ENCODE results near the gene WDR90. TPM values are rescaled to one million over a fixed set of nuclear protein-coding genes. Genes with fewer than 3 reads are reported as not detected.

WDR90 gene
- total and polyA plus RNA-seq, 2 of the 13 experiments (the other 11 are each of a cell fraction or from before 2014, with no cell fraction given) = 14.9 to 28.9 TPM

DNA sequence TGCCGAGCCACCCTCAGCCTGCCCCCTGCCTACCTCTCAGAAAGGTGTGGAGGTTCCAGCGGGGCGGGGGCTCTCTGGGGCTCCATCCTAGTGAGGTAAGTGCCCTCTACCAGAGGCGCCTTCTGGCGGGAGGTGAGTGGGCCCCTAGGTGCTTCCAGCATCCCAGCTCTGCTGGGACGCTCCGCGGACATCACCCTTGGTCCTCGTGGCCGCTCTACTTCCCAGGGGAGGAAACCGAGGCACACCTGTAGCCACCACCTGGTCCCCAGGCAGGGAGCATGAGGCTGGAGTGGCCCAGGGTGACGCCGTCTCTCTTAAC is 6.2 kb upstream of the WDR90 start:
- H3K4me3 ChIP-seq (replicated peaks in 1 of 3; ENCODE audit: insufficient read depth in 1 of 3, low read depth in 2 of 3, low read length in 3 of 3) = peak overlapping the region; percentile 59 to 89 (median 82)
- FAIRE-seq = no peak
- H3K79me2 ChIP-seq (ENCODE audit: insufficient read depth, low read length) = peaks cover 27% of the 10 kb centered on the region
- no peak for DNase-seq (ENCODE audit: low spot score)
- peak overlapping the region; percentile 98 for H3K4me2 ChIP-seq (ENCODE audit: low read depth, low read length)
- H3K27ac ChIP-seq (ENCODE audit: extremely low read length, insufficient read depth, low read length) = peak overlapping the region; percentile 94
- H3K4me1 ChIP-seq (ENCODE audit: insufficient read depth, low read length) = peaks cover 69% of the 10 kb centered on the region
- no peaks in the 10 kb centered on the region for H3K36me3 ChIP-seq (replicated peaks in 1 of 2; ENCODE audit: control insufficient read depth in 1 of 2, insufficient read depth in 2 of 2, low read length in 2 of 2)
- peak overlapping the region; percentile 94 for H3K9ac ChIP-seq (ENCODE audit: insufficient read depth, low read depth, low read length)
- CTCF ChIA-PET (ENCODE audit: low intra/inter-chr PET ratio, low total read pairs) = no interaction called here
- POLR2A ChIA-PET = interaction anchor here (1.0 to 2.0 kb wide), 6 partner anchors 9 to 64 kb away, joined by 3 to 7 read pairs (median 4); partner anchors contain the start of genes RHBDL1 and STUB1
- no TSS peak for BruUV-seq (replicated peaks)
- whole genome bisulfite sequencing (ENCODE audit: low lambda C conversion rate) = 0% methylated on average over 1 of the region's 13 CpGs
- no peak overlapping the region for H2AFZ ChIP-seq (ENCODE audit: low read length)
- intact Hi-C loops (cut with micrococcal nuclease; ENCODE audit: unreplicated experiment) = loop anchor here (10.0 kb wide), 1 partner anchor 58 kb away; no protein-coding TSS in a partner anchor
- in situ Hi-C loops (cut with HindIII; ENCODE audit: extremely low pct_ligation_motif_present, low pct_unique_long_range_greater_than_20kb) = no loop called here
- TF ChIP-seq MED1 (CRISPR knock-in tag; IDR thresholded peaks at IDR 0.05) = no peak
- TF ChIP-seq, protein P1, sequence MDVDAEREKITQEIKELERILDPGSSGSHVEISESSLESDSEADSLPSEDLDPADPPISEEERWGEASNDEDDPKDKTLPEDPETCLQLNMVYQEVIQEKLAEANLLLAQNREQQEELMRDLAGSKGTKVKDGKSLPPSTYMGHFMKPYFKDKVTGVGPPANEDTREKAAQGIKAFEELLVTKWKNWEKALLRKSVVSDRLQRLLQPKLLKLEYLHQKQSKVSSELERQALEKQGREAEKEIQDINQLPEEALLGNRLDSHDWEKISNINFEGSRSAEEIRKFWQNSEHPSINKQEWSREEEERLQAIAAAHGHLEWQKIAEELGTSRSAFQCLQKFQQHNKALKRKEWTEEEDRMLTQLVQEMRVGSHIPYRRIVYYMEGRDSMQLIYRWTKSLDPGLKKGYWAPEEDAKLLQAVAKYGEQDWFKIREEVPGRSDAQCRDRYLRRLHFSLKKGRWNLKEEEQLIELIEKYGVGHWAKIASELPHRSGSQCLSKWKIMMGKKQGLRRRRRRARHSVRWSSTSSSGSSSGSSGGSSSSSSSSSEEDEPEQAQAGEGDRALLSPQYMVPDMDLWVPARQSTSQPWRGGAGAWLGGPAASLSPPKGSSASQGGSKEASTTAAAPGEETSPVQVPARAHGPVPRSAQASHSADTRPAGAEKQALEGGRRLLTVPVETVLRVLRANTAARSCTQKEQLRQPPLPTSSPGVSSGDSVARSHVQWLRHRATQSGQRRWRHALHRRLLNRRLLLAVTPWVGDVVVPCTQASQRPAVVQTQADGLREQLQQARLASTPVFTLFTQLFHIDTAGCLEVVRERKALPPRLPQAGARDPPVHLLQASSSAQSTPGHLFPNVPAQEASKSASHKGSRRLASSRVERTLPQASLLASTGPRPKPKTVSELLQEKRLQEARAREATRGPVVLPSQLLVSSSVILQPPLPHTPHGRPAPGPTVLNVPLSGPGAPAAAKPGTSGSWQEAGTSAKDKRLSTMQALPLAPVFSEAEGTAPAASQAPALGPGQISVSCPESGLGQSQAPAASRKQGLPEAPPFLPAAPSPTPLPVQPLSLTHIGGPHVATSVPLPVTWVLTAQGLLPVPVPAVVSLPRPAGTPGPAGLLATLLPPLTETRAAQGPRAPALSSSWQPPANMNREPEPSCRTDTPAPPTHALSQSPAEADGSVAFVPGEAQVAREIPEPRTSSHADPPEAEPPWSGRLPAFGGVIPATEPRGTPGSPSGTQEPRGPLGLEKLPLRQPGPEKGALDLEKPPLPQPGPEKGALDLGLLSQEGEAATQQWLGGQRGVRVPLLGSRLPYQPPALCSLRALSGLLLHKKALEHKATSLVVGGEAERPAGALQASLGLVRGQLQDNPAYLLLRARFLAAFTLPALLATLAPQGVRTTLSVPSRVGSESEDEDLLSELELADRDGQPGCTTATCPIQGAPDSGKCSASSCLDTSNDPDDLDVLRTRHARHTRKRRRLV (CRISPR knock-in tag; IDR thresholded peaks at IDR 0.05) = no peak
- no peak for TF ChIP-seq LCORL (IDR thresholded peaks at IDR 0.05)
- no peak for TF ChIP-seq LCORL (CRISPR knock-in tag; IDR thresholded peaks at IDR 0.05)
- peak; percentile 50; the same call in 1 of the 2 replicates for TF ChIP-seq ZNF225 (CRISPR knock-in tag; IDR thresholded peaks at IDR 0.05)
- TF ChIP-seq, protein P2, sequence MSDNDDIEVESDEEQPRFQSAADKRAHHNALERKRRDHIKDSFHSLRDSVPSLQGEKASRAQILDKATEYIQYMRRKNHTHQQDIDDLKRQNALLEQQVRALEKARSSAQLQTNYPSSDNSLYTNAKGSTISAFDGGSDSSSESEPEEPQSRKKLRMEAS (IDR thresholded peaks at IDR 0.05) = 0 out of 2 replicates have a peak, but pooled peaks have one; percentile 19
- TF ChIP-seq, protein P3, sequence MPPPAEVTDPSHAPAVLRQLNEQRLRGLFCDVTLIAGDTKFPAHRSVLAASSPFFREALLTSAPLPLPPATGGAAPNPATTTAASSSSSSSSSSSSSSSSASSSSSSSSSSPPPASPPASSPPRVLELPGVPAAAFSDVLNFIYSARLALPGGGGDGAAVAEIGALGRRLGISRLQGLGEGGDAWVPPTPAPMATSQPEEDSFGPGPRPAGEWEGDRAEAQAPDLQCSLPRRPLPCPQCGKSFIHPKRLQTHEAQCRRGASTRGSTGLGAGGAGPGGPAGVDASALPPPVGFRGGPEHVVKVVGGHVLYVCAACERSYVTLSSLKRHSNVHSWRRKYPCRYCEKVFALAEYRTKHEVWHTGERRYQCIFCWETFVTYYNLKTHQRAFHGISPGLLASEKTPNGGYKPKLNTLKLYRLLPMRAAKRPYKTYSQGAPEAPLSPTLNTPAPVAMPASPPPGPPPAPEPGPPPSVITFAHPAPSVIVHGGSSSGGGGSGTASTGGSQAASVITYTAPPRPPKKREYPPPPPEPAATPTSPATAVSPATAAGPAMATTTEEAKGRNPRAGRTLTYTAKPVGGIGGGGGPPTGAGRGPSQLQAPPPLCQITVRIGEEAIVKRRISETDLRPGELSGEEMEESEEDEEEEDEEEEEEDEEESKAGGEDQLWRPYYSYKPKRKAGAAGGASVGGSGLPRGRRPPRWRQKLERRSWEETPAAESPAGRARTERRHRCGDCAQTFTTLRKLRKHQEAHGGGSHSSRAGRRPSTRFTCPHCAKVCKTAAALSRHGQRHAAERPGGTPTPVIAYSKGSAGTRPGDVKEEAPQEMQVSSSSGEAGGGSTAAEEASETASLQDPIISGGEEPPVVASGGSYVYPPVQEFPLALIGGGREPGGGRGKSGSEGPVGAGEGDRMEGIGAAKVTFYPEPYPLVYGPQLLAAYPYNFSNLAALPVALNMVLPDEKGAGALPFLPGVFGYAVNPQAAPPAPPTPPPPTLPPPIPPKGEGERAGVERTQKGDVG (CRISPR knock-in tag; IDR thresholded peaks at IDR 0.05; ENCODE audit: borderline replicate concordance) = 0 out of 2 replicates have a peak, but pooled peaks have one; percentile 46
- no peak for TF ChIP-seq FOXA1 (IDR thresholded peaks at IDR 0.05)
- no peak for TF ChIP-seq FOXA1 (CRISPR knock-in tag; IDR thresholded peaks at IDR 0.05)
- 0 out of 2 replicates have a peak, but pooled peaks have one; percentile 17 for TF ChIP-seq PCBP1 (IDR thresholded peaks at IDR 0.05; ENCODE audit: borderline replicate concordance, low read depth, low read length)
- H3K27me3 ChIP-seq (ENCODE audit: control insufficient read depth in 1 of 2, insufficient read depth in 2 of 2, low read length in 2 of 2) = no peaks in the 10 kb centered on the region
- peaks cover 4% of the 10 kb centered on the region; the same call in 1 of the 2 replicates for H4K20me1 ChIP-seq (ENCODE audit: insufficient read depth, low read length)
- no peaks in the 10 kb centered on the region for H3K9me3 ChIP-seq (ENCODE audit: low read length)
- ATAC-seq = no peak
